DMS79 treated with DMSO at 0.1 percent for 48 hours (cell line): ENCODE results near the gene BLOC1S4.
A peak's percentile ranks its signal among the peaks of the same experiment; 100 is the strongest.
"Not testable (repeated sequence)": the region's sequence is repeated elsewhere in the genome, so short reads cannot be mapped to it uniquely, and the experiment has no call there.

Experiments
- DNase-seq: peaks from one replicate; lab custom pipeline; 2025; lab: John Stamatoyannopoulos, UW

The BLOC1S4 gene

DNA sequence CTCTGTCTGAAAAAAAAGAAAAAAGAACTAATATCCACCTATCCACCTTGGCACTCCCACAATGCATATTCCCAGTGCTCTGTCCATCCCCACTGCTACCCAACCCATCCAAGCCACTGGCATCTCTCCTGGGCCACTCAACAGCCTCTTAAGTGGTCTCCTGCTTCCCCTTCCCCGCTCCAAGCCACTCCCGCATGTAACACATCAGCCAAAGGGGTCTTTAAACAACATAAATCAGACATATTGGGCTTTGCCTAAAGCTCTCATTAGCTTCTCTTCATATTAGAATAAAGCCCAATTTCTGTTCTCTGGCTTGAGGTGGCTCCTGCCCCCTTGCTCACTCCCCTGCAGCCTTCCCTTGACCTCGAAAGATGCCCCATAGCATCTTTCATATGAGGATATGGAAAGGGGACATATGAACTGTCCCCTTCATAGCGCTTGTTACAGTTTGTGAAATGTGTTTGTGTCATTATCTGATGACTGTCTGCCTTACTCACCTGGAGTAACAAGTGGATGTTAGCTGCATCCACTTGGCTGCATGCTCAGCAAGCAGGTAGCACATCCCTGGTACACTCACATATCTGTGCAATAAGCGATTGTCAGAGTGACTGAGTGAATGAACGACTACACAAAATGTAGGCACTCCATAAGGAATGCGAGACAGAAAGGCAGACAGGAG, 3.1 kb downstream of the BLOC1S4 start:
- DNase-seq, result no peak

DNA sequence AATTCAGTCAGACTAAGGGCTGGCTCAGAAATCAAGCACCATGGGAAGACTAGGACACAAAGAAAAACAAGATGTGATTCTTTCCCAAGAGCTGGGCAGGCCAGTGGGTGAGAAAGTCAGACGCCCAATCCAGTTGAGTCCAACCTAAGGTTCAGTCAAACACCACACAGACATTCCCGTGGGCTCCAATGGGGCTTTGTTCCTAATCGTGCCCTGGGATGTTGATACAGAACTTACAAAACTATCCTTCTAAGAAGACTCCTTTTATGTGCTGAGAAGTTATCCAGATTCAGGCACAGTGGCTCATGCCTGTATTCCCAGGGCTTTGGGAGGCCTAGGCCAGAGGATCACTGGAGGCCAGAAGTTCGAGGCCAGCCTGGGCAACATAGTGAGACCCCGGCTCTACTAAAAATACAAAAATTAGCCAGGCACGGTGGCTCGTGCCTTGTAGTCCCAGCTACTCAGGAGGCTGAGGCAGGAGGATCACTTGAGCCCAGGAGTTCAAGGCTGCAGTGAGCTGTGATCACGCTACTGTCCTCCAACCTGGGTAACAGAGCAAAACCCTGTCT, 3.7 kb downstream of the BLOC1S4 start:
- DNase-seq, result no peak

DNA sequence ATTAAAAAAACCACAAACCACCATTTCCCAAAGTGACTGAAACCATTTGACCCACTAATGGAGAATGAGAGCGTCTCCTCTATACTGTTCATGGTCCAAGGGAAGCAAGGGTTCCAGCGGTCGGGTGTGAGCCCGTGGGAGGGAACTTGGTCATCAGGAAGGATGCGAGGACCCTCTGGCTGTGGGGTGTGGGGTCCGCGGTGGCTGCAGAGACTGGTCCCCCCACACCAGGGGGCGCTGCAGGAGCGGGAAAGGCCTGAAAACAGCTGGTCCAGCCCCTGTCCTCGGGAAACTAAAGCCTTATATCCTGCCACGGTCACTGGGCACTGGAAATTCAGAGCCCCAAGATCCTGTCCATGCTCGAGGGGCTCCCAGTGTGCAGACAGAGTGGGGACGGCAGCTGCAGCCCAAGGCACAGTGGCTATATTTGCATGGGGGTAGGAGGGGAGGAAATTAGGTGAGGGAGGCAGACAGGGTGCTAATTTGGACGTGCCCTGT, 4.3 kb downstream of the BLOC1S4 start:
- peak; percentile 3 for DNase-seq

DNA sequence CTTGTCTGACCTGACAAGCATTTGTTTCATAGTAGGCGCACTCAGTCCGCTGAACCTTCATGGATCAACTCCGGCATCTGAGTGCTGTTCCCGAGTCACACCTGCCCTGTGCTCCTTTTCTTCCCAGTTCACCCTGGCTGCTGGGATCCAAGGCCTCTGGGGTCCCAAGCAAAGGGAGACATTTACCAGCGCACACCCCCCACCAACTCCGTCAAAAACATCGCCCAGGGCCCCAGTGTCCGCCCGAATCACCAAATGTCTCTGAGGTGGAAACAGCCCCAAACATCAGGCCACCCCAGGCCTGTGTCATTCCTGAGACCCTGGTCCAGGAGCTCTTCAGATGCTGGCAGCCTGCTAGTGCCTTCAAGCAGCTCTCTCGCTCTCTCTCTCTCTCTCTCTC, 5.1 kb downstream of the BLOC1S4 start:
- no peak for DNase-seq

DNA sequence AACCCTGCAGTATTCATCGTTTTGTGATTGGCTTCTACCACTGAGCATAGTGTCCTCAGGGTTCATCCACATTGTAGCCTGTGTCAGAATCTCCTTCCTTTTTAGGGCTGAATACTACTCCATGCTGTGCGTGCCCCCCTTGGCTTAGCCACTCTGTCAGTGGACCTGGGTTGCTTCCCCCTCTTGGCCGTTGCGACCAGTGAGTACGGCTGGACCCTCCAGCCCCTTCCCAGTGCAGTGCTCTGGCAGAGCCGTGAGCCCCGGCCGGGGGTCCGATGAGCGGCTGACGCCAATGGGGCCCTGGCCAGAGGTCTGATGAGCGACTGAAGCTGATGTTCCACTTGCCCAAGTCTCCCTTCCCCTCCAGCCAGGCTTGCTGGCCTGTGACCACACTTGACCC, 6.9 kb downstream of the BLOC1S4 start:
- no peak for DNase-seq

DNA sequence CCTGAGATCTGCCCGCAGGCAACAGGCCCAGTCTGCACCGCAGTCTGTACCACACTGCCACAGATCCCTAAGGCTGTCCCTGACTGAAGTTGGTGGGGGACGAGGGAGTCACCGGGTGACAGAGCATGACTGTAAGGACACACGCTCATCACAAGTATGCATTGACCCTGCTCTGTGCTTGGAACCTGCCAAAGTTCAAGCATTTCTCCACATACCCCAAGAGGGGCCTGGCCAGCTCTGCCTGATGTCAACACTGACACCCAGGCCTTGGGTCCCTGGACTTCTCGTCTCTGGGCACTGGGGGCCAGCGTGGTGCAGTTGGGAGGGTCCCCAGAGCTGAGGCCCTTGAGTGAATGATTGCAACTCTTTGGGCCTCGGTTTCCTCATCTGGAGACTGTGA, 7.9 kb downstream of the BLOC1S4 start:
- DNase-seq, result no peak

DNA sequence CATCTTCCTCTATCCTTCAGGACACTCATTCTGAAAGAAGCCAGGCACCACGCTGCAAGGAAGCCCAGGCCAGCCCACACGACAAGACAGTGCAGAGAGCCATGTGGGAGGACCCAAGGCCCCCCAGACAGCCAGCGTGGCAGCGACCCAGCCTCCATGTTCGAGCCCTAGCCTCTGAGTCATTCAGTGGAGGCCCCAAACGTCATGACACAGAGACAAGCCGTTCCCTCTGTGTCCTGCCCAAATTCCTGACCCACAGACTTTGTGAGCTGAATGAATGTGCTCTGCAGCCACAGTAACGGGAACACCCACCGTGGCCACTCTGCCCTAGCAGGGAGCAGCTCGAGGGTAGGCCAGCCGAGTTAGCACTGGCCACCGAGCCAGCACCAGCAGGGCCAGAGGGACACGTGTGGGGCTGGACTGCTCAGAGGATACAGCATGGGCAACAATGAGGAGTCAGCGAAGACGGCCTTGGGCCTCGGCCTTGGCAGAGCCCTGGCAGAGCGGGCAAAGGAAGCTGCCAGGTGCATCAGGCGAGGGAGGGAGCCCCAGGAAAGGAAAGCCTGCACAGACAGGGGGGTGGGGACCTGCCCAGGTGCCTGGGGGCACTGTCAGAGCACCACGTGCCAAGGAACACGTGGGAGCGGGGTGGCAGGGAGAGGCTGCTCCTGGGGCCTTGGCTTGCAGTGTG, 8.6 kb downstream of the BLOC1S4 start:
- DNase-seq, result no peak

DNA sequence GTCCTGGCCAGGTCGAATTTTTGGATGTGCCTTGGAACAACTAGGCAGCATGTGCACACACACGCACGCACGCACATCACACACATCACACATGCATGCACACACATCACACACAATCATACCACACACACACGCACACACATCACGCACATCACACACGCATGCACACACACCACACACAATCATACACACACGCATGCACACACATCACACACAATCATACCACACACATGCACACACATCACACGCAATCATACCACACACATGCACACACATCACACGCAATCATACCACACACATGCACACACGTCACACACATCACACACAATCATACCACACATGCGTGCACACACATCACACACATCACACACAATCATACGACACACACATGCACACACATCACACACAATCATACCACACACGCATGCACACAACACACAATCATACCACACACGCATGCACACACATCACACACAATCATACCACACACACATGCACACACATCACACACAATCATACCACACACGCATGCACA, 9.5 kb downstream of the BLOC1S4 start:
- DNase-seq, result not testable (repeated sequence)

DNA sequence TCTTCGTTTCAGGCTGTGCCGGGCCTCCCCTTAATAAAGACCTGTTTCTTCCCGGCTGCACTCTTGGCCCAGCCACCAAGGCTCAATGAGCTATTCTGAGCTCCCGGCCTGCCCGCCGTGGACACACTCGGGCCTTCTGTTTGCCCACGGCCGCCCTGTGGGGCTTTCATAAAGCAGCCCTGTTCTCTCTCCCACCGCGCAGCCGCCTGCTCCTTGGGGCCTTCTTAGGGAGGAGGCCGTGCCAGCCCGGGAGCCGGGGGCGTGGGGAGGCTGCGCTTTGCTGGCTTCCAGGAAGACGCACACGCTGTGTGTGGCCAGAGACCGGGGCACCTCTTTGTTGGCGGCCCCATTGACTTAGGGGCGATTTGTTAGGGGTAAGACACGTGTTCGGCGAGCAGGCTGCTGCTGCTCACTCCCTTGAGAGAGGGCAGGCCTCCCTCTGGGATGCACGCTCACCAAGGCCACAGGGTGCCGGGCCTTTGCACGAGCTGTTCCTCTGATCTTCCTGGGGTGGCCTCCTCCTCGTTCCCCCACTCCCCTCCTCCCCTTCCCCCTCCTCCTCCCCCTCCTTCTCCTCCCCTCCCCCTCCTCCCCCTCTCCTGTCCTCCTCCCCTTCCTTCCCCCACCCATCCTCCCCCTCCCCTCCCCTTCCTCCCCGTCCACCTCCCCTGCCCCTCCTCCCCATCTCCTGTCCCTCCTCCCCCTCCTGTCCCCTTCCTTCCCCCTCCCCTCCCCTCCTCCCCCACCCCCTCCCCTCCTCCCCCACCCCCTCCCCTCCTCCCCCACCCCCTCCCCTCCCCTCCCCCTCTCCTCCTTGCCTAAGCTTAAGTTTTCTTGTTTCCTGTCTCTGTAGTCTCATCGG, 11.3 kb downstream of the BLOC1S4 start:
- no peak for DNase-seq

DNA sequence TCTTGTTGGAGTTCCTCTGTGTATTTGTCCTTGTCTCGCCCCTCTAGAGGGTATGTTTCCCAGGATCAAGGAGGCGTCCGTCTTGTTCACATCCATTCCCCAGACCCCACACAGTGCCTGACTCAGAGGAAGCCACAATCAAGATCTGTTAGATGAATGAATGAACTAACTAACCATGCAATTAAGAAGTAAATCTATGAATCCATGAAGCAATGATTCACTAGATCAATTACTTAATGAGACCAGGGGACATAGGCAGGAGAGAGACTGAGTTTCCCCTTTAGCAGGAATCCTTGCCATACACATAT, 11.9 kb downstream of the BLOC1S4 start:
- DNase-seq, result no peak

DNA sequence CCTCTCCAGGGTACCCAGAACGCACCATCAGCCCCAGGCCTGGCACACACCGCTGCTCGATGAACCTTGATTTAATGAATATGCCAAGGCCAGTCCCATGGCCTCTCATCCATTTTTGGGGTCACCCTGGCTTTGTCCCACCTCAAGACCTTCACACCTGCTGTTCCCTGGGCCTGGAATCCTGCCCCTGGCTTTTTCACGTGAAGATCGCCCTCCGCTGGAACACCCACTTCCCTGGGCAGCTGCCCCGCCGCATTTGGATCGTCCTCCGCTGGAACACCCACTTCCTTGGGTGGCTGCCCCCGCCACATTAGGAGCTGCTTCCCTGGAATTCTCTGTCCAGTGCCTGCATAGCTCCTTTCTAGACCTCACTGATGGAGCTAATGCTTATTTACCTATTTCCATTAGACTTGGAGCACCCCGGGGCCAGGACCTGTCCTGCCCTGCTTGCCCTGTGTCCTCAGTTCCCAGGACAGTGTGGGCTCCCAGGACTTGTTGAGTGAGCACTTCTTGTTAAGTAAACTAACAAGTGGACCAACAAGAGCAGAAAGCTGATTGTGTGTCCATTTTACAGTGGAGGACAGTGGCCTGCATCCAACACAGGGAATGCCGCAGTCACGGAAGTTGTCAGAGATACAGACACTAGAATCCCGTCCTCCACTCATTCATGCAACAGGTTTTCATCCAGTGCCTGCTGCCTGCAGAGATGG, 12.5 kb downstream of the BLOC1S4 start:
- no peak for DNase-seq

DNA sequence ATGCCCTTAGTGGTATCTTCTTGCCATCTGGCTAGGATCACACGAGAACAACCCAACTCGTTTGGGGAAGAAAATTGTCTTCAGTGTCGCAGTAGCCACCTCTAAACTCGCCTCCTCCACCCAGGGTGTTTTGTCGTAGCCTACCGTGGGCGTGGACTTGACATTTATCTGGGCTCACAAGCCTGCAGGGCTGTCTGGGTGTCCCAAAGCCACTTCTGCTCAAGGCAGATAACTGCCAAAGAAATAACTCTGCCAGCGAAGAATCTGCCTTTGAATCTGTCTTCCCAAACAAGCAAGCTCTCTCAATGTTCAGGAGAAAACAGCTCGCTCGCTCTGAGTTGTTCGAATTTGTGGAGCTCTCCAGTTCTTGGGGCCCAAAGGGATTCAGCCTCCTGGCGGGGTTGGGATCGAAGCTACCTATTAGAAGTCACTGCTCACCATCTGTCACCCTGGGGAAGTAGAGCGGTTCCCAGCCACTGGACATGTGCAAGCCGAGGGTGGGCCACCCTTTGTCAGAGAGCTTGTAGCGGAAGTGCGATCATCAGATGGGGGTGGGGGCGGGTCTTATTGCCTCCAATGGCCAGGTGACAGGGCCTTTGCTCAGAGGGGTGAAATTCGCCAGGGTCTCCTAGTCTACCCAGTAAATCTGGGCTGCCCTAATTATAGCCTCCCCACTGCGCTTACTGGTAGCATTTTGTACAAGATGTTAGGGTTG, 14.8 kb downstream of the BLOC1S4 start:
- no peak for DNase-seq

DNA sequence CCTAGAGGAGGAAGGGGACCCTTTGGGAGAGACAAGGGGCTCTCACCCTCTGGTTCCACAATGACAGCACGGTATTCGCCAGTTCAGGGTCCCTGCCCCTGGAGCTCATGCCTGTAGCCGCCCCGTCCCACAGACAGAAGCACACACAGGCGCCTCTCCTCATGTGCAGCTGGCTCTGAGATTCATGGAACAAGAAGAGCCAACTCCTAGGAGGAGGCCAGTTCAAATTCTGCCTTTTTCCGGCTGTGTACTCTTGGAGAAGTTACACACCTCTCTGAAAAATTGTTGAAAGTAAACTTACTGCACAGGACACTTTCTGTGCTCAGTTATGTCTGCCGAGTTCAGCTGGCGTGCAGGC, 15.3 kb downstream of the BLOC1S4 start:
- DNase-seq, result no peak

DNA sequence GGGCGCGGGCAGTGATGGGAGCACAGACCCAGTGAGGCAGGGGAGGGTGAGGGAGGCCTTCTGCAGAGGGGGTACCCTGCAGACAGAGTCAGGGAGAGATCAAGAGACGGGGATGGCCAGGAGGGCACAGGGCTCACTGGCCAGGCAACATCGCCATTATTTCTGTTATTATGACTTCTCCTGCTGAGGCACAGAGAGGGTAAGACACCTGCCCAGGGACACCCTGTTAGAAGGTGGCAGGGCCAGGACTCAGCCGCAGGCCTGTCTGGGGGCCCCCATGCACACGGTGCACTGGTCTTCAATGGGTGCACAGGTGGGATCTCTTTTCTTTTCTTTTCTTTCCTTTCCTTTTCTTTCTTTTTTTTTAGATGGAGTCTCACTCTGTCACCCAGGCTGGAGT, 15.8 kb downstream of the BLOC1S4 start:
- no peak for DNase-seq

DNA sequence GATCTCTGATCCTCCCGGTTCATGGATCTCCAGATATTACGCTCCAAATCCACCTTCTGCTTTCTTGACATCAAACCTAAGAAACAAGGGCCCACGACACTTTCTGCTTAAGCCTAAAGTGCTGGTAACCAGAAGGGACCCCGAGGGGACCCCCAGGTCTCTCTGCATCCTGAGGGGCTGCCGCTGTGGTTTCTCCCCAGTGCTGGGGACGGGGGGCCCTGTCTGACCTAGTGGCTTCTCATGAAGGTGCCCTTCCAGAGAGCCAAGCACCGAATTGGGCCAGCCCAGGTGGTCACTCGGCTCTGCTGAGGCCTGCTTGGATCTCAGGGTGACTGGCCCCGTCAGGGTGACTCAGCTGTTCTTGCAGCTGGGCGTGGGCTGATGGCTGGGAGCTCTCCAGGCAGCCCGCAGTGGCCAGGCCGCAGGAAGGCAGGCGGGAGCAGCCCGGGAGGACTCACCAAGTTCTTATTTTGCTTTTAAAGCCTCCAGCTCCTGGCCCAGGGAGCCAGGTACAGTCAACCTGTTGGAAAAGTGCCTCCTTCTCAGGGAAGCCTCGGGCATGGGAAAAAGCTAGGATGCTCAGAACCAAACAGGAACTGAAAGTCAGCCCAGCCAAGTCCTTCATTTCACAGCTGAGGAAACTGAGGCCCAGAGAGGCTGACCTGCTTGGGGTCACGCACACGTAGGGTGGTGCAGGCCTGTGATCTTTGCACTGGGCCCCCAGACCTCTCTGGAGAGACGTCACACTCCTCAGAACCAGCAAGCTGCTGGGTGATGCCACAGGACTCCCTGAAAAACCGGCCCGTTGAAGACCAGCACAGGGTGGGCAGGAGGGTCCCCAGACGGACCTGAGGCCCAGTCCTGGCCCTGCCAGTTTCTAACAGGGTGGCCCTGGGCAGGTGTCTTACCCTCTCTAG, 16.7 kb downstream of the BLOC1S4 start:
- DNase-seq, result no peak

DNA sequence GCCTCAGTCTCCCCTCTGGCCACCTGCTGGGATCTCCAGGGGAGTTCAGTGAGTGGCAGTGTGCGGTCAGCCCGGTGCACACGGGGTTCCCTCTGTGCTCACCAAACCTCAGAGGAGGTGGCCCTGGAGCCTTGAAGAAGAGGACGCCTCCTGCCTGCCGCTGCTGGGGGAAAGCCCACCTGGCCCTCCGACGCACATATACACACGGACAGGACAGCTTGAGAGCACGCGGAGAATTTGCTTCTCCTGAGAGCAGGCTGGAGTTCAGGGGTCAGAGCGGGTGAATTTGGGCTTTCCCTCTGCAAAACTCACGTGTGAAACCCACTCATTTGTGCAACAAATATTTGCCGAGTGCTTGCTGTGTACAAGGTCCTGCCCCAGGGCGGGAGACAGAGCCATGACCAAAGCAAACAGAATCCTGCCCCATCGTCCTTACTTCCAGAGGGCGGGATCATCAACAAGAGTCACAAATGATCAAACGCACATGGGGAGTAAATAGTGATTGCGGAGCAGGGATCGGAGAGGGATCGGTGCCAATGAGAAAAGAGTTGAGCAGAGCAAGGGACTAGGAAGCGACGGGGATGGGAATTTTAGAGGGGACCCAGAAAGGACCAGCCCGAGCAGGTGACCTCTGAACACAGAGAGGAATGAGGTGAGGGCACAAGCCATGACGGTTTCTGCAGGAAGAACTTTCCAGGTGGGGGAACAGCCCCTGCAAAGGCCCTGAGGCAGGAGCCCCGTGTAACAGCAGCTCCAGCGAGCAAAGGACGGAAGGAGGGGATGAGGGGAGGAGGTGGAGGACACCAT, 17.6 kb downstream of the BLOC1S4 start:
- DNase-seq, result no peak

DNA sequence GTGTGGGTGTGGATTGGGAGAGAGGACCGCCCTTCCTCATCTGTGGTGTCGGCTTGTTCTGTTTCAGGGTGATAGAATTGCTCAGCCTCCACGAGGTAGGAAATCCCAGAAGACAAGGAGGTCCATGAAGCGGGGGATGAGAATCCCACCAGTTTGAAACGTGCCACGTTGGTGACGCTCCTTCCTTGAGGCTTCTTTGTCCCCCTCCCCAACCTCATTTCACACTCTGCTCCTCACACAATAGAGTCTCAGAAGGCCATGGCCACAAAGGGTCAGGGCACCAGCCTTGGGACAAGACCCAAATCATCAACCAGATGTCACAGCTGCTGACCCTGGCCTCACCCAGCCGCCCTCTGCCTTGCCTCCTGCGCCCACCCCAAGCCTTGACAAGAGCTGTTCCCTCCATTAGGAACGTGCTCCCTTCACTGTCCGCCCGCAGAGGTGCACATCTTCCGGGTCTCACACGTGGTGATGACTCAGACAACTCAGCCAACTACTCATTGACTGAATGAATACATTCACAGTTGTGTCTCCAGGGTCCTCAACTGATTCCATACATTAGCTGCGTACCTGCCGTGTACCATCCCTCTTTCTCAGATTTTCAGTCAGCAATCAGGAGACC, 18.3 kb downstream of the BLOC1S4 start:
- DNase-seq, result no peak

DNA sequence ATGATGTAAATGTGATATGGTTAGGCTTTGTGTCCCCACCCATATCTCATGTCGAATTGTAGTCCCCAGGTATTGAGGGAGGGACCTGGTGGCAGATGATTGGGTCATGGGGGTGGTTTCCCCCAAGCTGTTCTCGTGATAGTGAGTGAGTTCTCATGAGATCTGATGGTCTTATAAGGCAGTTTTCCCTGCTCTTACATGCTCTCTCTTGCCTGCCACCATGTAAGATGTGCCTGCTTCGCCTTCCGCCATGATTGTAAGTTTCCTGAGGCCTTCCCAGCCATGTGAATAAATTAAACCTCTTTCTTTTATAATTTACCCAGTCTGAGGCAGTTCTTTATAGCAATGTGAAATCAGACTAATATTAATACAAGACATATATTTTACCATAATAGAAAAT, 23.9 kb downstream of the BLOC1S4 start:
- no peak for DNase-seq

DNA sequence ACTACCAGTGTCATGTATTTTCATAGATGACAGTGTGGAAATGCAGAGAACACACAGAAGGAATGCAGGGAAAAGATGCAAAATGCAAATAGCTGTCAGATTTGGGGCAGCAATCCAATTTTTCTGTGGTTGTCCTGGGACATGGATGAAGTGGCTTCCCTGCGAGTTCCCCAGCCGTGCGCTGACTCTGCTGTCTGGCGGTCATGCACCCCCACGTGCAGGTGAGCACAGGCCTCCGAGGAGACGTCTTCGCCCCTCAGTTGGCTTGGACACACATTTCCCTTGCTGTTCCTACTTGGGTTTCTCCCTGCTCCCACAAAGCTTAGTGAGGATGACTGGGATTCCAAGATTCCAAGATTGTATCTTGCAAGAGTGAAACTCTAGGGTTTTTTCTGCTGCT, 24.4 kb downstream of the BLOC1S4 start:
- DNase-seq, result no peak
